HG02943 (cell line): ENCODE data around the gene CACNA1D.

Source experiments
- ATAC-seq: cut with Tn5 transposase; IDR thresholded peaks from one replicate; pipeline ENCODE4 v1.9.1; 2021; ENCODE audit warnings: mild to moderate bottlenecking, low read depth, moderate library complexity; ENCODE audit not compliant: unreplicated experiment

CACNA1D gene

DNA sequence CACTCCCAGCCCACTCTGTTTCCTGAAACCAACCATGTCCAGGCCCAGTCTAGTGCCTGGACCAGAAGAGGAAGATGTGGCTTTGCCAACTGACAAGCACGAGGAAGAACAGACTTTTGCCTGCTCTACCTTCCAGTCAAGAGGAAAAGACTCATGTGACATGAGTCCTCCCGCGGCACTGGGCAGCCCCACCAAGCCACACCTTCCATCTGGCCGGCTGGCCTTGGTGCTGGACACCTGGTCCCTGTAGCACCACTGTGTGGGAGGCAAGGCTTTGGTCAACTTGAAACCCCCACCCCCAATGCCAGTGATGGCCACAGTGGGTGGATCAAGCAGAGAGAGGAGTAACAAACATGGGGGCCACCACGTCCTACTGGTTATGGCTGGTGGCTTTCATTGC is 339.3 kb downstream of the CACNA1D start:
- ATAC-seq: no peak

DNA sequence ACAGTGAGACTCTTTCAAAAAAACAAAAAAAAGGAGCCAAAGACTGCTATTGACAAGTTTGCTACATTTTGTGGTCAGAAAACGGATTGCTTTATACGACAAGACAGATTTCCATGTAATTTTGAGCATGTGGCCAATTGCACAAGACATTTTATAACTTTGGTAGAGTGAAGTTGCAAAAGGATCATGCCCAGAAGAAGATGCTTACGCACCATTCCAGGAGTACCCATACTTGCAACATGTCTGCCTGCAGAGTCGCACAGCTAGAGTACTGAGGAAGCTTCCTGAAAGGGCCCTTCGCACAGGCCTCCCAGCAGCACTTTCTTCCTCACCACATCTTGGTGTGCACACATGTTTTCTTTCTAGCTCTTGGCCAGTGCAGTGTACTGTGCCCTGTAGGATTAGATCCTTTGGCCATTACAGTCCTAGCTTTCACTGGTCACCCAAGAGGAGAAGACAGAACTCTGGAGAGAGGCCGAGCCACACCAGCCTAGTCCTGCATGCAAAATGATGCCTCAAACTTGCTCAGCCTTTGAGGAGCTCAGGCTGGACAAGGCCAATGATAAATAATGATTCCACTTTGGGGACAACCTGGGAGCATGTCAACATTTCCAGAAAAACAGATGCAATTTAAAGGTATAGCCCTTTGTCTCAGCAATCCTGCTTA is 340.2 kb downstream of the CACNA1D start:
- ATAC-seq: no peak

DNA sequence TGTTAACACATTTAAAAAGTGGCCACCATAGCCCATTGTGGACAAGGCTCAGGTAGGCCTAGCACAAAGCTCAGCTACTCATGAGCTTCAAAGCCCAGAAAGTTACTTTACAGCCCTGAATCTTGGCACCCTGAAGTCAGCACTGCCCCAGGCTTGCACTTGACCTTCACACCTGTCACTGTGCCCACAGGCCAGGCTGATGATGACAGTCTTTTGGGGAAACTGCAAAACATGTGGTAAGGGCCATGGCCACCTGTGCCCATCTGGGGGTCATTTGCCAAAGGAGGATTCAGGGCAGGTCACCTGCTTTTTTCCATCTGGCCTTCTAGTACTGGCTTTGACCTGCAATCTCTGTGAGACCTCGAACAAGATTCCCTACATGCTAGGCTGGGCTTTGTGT is 340.8 kb downstream of the CACNA1D start:
- ATAC-seq: no peak

DNA sequence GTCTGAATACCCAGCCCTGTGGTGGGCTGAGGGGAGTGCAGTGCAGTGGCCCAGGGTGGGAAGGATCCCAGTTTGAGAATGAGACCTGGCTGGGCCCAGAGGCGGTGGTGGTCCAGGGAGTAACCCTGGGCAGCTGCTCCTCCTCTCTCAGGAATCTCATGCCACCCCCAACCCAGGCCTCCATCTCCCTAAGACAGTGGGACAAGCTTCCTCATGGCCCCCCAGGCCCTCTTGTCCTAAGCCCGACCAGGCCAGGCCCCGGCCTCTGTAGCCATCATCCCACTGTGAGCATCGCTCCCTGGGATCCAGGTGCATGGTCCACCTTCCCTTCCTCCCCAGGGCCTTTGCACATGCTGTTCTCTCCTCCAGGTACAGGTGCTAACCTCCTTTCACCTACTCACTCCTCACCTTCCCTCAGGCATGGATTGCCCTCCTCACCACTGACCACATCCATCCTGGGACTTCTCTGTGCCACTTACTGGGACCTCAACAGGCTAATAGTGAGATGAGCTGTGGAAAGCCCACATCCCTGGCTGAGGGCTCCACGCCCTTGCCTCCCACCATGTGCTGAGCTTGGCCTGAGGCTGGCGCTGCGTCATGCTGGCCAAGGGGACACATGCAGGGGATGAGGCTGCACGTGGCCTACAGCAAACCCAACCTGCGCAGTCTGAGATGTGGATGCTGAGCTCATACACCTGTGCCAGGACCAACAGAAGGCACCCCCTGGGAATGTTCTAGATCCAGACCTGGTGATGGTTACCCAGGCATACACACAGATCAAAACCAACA is 341.9 kb downstream of the CACNA1D start:
- no peak for ATAC-seq

DNA sequence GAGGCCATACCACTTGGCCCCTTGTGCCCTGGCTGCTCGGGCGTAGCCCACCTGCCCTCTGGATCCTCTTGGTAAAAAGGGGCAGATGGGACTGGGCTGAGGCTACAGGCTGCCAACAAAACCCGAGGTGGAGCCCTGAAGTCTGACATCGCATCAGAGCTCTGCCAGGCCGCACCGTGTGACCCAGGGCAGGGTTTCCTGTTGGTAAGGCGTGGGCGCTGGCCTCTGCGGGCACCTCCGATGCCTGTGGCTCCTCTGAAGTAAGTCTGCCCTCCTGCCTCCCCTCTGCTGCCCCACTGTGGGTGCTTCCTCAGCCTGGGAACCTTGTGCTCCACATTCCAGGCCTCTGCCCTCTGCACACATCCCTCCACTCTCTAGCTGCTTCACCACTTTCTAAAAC is 342.9 kb downstream of the CACNA1D start:
- no peak for ATAC-seq

DNA sequence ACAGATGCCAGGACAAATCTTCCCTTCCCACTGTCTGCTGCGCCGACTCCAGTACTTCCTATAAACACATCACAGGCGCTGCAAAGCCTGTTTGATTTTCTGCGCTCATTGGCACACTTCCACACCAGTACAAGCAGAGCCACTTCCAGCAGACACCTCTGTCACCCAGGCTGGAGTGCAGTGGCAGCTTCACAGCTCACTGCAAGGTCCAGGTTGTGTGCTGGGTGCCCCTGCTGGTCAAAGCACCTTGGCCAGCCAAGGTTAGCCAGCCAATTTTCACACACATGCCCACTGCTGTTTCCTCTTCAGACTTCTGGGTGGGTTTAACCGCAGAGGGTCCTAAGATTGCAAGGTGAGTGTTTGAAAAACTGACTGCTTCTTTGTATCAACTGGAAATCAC is 346.9 kb downstream of the CACNA1D start:
- no peak for ATAC-seq

DNA sequence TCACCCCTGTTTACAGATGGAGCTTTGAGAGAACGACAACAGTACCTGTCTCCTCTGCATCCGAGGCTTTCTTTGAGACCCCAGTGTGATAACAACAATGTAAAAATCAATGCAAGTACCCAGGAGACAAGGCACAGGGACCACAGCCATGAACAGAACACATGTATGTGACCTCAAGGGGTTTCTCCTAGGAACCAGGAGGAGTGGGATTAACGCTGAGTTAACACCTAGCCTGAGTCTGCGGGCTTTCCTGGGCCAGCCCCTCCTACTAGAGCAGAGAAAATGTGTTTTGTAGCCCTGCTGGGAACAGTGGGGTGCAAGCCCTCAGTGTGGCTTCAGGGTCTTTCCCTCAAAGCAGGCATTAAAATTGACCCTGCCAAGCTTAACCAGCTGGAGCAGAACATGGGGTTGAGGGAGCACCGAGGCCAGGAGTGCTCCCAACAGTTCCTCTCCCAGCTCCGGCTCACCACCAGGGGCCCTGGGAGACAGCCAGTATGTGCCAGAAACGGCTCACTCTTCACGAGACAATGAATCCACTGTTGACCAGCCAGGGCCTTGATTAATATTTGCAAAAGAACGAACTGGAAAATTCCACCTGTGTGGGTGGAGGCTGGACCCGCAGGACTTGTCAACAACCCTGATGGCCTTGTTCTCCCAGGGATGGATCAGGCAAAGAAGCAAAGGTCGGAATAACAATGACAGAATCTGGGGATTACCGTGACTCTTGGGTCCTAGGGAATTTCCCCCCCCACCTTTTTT is 348.2 kb downstream of the CACNA1D start:
- ATAC-seq: no peak

DNA sequence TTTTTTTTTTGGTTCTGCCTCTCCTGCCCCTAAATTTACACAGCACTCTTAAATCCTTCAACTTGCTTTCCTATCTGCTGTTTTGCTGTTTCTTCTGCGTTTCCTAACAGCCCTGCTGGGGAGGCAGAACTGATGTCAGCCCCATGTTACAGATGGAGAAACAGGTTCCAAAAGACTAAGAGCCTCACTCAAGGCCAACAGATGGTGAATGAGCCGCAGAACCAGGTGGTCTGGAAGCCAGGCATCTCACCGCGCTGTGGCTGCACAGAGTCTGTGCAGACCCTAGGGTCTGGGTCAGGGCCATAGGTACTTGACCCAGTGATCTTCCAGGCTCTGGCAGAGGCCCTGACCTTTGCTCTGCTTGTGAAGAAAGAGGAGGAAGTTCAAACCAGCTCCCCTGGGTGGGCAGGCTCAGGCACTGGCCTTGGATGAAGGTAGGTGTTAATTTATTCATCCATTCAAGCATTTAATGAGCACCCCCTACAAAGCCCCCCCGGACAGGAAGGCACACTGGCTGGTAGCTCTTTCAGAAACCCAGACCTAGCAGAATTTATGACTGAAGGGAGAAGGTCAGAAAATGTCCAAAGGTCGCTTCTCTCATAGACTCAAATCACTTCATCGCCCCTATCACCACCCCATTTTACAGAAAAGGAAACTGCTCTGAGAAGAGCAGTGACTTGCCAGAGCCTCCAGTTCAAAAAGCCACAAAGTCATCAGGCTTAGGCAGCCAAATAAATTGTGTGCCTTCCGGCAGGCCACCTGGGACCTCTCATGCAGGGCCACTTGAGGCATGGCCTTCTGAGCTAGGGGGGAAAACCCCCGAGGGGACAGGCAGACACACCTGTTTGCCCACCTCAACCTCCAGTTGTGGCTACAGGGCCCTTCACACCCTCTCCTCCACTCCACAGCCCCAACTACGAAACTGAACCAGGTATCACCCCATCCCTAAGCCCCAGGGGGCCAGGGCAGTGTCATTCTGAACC is 349.1 kb downstream of the CACNA1D start:
- ATAC-seq: peak; percentile 54

DNA sequence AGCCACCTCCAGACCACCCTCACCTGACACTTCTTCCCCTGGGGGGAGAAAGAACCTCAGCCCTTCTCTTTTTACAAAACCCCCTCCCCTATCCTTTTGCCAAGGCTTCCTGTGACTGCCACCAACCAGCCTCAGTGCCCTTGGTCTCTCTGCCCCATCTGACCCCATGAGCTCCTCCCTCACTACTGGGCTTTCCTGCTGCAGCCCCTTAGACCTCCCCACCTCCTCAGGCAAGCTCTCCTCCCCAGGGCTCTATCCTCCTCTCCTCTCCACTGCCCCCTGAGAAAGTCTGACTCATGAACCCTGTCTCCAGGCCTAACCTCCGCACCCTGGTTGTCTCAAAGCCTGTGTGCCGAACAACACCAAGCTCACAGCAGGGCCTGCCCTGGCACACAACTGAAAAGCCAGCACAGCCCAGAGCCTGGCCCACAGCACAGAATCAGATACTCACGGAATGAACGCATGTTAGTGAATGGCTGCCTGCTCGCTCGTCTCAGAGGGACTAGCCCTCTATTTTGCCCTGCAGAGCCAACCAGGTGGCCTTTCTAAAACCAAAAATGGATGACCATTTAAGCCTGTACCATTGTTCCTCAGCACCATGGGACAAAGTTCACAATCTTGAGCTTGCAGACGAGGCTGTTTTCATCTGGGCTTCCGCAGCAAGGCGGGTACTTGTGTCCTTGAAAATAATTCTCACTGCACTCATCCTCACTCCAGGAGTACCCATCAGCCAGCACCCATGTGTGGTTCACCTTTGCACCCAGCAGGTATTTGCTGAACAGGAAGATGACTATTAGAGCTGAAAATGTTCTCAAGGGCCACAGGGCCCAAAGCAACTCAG is 350.1 kb downstream of the CACNA1D start:
- ATAC-seq: peak; percentile 6

DNA sequence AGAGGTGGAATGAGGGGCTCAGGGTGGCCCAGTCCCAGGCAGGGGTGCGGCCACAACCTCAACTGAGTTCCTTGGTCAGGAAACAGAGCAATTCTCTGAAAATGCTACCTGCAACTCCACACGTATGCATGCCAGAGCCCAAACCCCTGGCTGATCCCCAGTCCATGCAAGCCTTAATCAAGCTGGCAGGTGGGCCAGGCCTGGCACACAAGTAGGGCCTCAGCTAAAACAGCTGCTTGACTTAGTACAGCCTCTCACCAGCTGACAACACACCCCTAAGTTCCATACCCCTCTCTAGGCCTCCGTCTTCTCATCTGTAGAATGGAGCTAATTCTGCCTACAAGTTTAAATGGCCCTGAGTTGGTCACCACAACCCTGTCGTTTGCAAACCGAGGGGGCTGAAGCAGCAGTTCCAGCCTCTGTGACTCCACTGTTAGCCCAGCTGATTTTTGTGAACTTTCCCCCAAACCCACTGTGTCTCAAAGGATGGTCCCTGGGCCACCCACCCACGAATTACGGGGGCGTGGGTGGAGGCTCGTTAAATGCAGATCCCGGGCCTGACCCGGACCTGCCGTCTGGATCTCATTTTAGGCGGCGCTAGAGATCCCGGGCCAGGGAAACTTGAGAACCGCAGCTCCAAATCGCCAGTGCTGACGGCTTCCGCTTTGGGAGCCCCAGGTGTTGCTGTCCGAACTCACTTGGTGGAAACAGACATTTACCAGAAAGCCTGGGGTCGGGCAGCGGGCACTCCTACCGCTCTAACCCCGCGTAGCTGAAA is 350.9 kb downstream of the CACNA1D start:
- no peak for ATAC-seq

DNA sequence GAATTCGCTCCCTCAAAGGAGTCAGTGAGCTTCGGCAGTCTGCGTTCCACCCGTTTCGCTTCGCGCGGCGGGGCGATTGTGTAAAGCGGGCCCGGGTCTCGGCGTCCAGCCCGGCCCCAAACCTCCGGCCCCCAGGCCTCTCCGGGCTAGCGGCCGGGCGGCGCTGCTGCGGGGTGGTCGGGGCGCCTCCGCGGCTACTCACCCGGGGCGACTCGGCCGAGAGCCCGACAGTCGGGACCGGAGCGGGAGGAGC is 351.4 kb downstream of the CACNA1D start:
- ATAC-seq: no peak

DNA sequence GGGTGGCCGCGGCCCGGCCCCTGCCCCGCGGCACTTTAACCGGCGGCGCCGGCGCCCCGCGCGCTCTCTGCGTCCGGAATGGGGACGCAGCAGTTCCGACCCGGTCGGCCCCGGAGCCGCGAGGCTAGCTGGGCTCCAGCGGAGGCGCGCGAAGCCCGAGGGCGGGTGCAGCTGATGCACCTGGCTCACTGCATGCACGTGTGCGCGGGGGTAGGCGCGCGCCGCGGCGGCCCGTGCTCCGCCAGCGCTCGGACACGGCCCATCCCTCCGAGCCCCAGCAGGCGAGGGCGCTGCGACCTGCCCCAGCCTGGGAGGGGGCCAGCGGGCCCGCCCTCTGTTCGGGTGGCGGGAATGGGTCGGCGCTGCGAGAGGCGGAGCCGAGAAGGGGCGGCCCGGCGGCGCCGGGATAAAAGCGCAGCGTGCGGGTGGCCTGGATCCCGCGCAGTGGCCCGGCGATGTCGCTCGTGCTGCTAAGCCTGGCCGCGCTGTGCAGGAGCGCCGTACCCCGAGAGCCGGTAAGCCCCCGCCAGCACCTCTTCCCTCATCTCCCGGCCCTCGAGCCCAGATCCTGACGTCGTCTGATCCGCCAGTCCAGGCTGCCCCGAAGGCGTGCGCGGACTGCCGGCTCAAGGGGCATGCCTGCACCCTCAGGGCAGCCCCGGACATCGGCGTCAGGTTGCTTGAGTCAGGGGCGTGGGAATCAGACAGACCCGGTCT is 351.9 kb downstream of the CACNA1D start, which contains the start of the genes CHDH and IL17RB:
CHDH (minus strand) TSS at position 286 of the 717 bp plus-strand sequence. CDS start 22,411 bp downstream, outside the sequence.
IL17RB (plus strand) TSS at position 435 of the 717 bp plus-strand sequence; CDS start at position 456, 21 bp downstream.
- ATAC-seq: peak; percentile 26

DNA sequence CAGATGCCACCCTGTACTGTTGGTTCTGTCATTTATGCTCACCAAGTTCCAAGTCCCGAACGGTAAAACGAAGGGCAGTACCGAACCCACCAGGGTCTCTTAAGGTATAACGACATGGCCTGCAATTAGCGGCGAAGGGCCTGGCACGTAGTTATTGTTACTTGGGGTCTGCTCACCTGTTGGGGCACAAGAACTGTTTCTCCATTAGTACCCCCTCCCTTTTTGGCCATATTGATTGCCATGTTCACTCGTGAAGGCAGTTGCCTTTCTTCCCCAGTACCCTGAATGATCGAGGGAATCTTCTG is 352.4 kb downstream of the CACNA1D start:
- ATAC-seq: no peak

DNA sequence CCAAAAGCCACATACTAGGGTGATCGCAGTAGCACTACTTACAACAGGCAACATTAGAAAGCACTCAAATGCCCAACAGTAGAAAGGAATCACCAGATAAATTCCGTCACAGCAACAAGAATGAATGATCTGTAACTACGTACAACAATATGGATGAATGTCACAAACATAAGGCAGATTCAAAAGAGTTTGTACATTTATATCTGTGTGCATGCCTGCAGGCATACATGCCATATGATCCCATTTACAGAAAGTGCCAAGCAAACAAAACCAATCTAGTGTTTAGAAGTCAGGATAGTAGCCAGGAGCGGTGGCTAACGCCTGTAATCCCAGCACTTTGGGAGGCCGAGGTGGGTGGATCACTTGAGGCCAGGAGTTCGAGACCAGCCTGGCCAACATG is 355.5 kb downstream of the CACNA1D start:
- ATAC-seq: no peak

DNA sequence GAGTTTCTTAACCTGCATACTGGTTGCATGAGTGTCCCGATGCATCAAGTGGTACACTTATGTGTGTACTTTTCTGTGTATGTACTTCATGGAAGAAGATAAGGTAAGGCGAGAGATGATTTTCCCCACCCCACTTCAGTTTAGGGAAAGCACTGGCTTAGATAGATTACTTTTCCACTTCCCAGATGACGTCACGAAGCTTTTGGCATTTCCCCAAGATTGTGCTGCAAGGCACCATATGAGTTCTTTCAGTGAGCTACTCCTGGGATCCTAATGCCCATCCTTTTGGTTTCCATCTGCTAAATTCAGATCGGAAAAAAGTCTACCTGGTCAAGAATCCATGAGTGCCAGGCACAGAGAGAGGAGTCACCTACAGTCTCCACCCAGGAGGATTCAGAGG is 356.5 kb downstream of the CACNA1D start:
- no peak for ATAC-seq

DNA sequence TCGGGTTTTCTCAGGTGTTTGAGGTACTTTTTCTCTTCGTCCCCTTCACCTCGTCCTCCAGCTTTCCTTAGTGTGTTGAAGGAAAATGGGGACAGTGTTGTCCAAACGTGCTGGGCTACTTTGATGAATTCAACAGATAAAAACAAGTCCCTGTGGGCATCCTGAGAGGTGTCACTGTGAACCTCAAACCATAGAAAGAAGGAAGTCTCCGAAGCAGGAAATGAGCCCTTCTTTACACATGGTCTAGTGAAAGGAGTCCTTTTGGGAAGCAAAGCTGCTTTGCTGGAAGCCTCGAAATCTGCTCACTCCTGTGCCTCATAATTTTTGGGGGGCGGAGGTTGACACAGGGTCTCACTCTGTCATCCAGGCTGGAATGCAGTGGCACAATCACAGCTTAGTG is 362.6 kb downstream of the CACNA1D start:
- ATAC-seq: no peak

DNA sequence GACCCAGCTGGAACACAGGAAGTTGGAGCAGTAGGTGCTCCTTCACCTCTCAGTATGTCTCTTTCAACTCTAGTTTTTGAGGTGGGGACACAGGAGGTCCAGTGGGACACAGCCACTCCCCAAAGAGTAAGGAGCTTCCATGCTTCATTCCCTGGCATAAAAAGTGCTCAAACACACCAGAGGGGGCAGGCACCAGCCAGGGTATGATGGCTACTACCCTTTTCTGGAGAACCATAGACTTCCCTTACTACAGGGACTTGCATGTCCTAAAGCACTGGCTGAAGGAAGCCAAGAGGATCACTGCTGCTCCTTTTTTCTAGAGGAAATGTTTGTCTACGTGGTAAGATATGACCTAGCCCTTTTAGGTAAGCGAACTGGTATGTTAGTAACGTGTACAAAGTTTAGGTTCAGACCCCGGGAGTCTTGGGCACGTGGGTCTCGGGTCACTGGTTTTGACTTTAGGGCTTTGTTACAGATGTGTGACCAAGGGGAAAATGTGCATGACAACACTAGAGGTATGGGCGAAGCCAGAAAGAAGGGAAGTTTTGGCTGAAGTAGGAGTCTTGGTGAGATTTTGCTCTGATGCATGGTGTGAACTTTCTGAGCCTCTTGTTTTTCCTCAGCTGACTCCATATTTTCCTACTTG is 363.8 kb downstream of the CACNA1D start:
- ATAC-seq: no peak

DNA sequence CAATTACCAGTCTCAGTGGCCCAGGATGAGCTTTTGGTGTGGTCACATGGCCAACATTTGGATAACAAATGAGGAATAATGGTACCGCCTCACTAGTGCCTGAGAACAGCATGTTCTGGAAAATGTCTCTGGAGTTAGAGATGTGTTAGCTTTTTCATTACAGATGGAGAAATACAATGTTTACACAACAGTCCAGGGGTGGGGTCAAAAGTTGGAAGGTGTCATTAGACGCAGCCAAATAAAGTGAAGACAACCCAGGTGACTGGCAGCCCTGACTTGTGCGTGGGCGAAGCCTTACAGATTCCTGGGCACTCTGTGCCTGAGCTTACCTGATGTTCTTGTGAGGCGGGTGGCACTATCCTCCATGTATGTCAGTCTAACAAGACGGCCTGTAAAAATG is 364.8 kb downstream of the CACNA1D start:
- no peak for ATAC-seq
